Spleen (tissue), 7 donors: ENCODE measurements around the gene UGT3A2.

Source experiments
- CTCF ChIP-seq, 11 experiments: fragments of 200-600 bp in 7 of 11; fragments of 450-650 bp in 4 of 11; sonication (generic) in 4 of 11; IDR thresholded peaks in 8 of 11; conservative IDR thresholded peaks in 3 of 11; 1 replicate in 7 of 11; 2 replicates in 4 of 11; pipeline versions ENCODE4 v1.4.0 to v1.8.0; 2016 to 2021; ENCODE audit warnings: antibody characterized with exemption in 11 of 11, inconsistent platforms in 4 of 11, mild to moderate bottlenecking in 1 of 11
- POLR2A ChIP-seq, 3 donors: fragments of 450-650 bp; IDR thresholded peaks; one replicate each; pipeline ENCODE4 v1.5.1; 2017; ENCODE audit warnings: antibody characterized with exemption in 3 of 3, mild to moderate bottlenecking in 1 of 3
- POLR2AphosphoS5 ChIP-seq, 3 donors: sonication (generic); formaldehyde crosslinking; IDR thresholded peaks; one replicate each; pipeline ENCODE4 v1.5.1; 2017; ENCODE audit warnings: antibody characterized with exemption in 3 of 3
- donor health status: DM: no; HTN: no; CAD: no; lungs with moderate emphysema.
- donor health status: DM: no; HTN: no; CAD: no.
- donor health status: DM: no; HTN: no; CAD: no.

DNA sequence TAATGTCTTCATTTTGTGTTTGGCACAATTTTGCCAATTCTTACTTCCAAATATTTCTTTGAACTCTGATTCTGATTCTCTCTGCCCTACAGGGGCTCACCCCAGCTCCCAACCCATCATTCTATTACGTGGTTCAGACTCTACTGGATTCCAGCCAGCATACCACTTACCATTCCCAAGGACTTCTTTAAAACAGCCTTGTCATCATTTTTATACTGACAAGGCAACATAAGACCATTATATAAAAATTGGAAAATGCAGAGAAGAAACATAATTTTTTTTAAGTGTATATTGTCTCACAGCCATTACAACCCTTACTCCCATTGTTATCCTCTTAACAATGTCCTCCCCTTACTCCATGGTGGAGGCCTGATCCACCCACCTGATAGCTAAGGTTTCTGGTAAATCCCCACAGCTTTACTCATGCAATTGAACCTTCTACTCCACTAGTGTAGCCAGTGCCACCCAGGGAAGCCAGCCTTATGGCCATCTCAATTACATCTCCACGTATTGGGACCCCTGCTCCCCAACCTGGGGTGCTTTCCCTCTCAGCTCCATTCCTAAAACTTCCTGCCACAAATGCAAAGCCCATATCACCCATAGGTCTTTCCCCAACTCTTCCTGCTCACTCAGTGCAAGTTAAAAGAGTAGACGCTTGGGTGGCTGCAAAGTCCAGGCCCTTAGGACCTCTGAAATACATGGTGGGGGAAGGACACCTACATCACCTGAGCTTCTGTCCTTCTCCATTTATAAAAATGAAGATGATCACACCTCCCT, 19.1 kb downstream of the UGT3A2 start:
- no peak for TF ChIP-seq CTCF (IDR thresholded peaks at IDR 0.05 in 8 of 11, conservative IDR thresholded peaks at IDR 0.05 in 3 of 11)
- TF ChIP-seq POLR2A (IDR thresholded peaks at IDR 0.05) = no peak
- no peak for TF ChIP-seq POLR2AphosphoS5 (IDR thresholded peaks at IDR 0.05)
